22Rv1 (cell line): Measurements from ENCODE around the gene CASKIN2.

Experiments used
- H3K27ac ChIP-seq: fragments of 450-650 bp; 2 replicates; pipeline ENCODE4 v1.5.1; 2017
- CTCF ChIP-seq: fragments of 450-650 bp; IDR thresholded peaks from 2 replicates; pipeline ENCODE4 v1.5.1; 2017; ENCODE audit warnings: mild to moderate bottlenecking
- ZFX ChIP-seq: fragments of 450-650 bp; IDR thresholded peaks from 2 replicates; pipeline ENCODE4 v1.6.1; 2017; ENCODE audit warnings: antibody characterized with exemption, borderline replicate concordance

CASKIN2 gene

GRCh38 chr17:75546181-75546580, 30.8 kb upstream of the CASKIN2 start:
- TF ChIP-seq CTCF, result no peak
- no peak for TF ChIP-seq ZFX
- H3K27ac ChIP-seq, result no peak overlapping the region

GRCh38 chr17:75544250-75544649, 28.9 kb upstream of the CASKIN2 start:
- H3K27ac ChIP-seq, result no peak overlapping the region
- TF ChIP-seq ZFX, result no peak
- TF ChIP-seq CTCF, result no peak

GRCh38 chr17:75542728-75543336, 27.5 kb upstream of the CASKIN2 start:
- H3K27ac ChIP-seq, result no peak overlapping the region
- TF ChIP-seq ZFX (no peak), CTCF (no peak)

GRCh38 chr17:75542229-75542628, 26.9 kb upstream of the CASKIN2 start:
- no peak for TF ChIP-seq CTCF
- no peak for TF ChIP-seq ZFX
- H3K27ac ChIP-seq, result no peak overlapping the region

GRCh38 chr17:75540923-75541503, 25.7 kb upstream of the CASKIN2 start:
- H3K27ac ChIP-seq, result no peak overlapping the region
- TF ChIP-seq ZFX (no peak), CTCF (no peak)

GRCh38 chr17:75539967-75540729, 24.8 kb upstream of the CASKIN2 start:
- 0 out of 2 replicates have a peak overlapping the region, but pooled peaks have one; percentile 2 for H3K27ac ChIP-seq
- TF ChIP-seq ZFX (no peak), CTCF (no peak)

- TF ChIP-seq ZFX (no peak), CTCF (no peak)
- no peak overlapping the region for H3K27ac ChIP-seq
These were observed 21.0 kb upstream of the CASKIN2 start for GRCh38 chr17:75536366-75536765.
